NT2/D1 (cell line): ENCODE data around the gene TMUB1.

Source experiments
- DNase-seq: peaks from one replicate; pipeline ENCODE4 v3.0.0-alpha.2; 2011; ENCODE audit warnings: low read depth, low spot score
- H3K27me3 ChIP-seq: 2 replicates; pipeline ENCODE4 v1.6.0; 2011; ENCODE audit warnings: mild to moderate bottlenecking; ENCODE audit not compliant: insufficient read length, insufficient read depth
- H3K36me3 ChIP-seq: 2 replicates; pipeline ENCODE4 v1.6.1; 2011; ENCODE audit warnings: mild to moderate bottlenecking, low read length, mixed read lengths; ENCODE audit not compliant: insufficient read depth, insufficient read length
- H3K4me1 ChIP-seq: 2 replicates; pipeline ENCODE4 v1.5.1; 2011; ENCODE audit not compliant: insufficient read depth, insufficient read length
- H3K4me3 ChIP-seq: 2 replicates; pipeline ENCODE4 v1.5.1; 2011; ENCODE audit warnings: low read depth; ENCODE audit not compliant: insufficient read length
- H3K9ac ChIP-seq: 2 replicates; pipeline ENCODE4 v1.6.0; 2011; ENCODE audit warnings: low read depth; ENCODE audit not compliant: insufficient read length
- H3K9me3 ChIP-seq: 2 replicates; pipeline ENCODE4 v1.5.1; 2011; ENCODE audit warnings: mild to moderate bottlenecking, low read length; ENCODE audit not compliant: insufficient read depth
- SUZ12 ChIP-seq: IDR thresholded peaks from 2 replicates; pipeline ENCODE4 v1.6.1; 2011; ENCODE audit not compliant: insufficient read length, insufficient read depth; ENCODE audit errors: extremely low read depth
- YY1 ChIP-seq: IDR thresholded peaks from 2 replicates; pipeline ENCODE4 v1.6.1; 2011; ENCODE audit not compliant: insufficient read length, insufficient read depth
- ZNF274 ChIP-seq: IDR thresholded peaks from 2 replicates; pipeline ENCODE4 v1.6.1; 2011; ENCODE audit warnings: mild to moderate bottlenecking, low read depth, low read length

Gene TMUB1

DNA sequence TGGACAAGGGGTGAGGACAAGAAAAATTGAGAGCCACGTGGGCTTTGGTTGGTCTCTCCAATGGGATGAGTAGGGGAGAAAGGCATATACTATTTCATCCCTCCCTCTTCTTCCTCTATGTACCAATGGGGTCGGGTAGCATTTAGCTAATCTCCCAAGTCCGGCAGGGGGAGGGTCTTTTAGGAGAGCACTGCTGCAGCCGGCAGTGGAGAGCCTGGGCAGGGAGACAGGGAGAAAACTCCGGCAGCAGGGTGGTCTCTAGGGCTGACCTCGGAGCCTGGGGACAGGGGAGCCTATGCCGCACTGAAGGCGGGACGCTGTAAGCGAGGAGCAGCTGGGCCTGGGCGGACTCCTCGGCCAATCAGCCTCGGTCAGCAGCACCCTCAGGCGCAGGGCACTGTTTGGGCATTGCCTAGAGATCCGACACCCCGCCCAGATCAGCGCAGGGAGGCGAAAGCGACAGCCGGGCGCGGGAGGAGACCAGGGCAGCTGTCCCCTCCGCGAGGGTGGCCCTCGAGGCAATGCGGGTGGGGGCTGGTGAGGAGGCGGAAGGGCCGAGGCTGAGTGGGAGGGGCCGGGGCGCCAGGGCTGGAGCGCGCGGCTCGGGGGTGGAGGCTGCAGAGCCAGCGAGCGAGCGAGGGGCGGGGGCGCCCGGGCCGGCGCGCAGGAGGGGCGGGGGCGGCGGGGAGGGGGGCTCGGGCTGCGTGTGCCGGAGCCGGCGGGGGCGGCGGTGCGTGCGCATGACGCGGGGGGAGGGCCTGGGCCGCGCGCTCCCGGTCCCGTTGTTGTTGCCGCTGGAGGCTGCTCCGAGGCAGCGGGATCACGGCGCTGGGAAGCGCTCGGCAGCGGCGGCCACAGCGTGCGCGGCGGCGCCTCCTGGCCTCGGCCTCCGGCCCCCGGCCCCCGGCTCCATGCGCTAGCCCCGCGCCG, 2.7 kb upstream of the TMUB1 start, which contains the start of gene AGAP3:
Gene AGAP3 (plus strand): TSS at position 785 of the 930 bp plus-strand sequence. CDS start 267 bp downstream, outside the sequence.
- Histone ChIP-seq H3K4me3 (peak within 1 kb of the TSS; percentile 78), H3K27me3 (peaks cover 19% of the 10 kb centered on the region), H3K9me3 (no peaks in the 10 kb centered on the region), H3K36me3 (peaks cover 3% of the 10 kb centered on the region), H3K4me1 (peaks cover 12% of the 10 kb centered on the region), H3K9ac (peak within 1 kb of the TSS; percentile 93)
- DNase-seq = no peak
- TF ChIP-seq YY1 (no peak), ZNF274 (no peak), SUZ12 (no peak)

DNA sequence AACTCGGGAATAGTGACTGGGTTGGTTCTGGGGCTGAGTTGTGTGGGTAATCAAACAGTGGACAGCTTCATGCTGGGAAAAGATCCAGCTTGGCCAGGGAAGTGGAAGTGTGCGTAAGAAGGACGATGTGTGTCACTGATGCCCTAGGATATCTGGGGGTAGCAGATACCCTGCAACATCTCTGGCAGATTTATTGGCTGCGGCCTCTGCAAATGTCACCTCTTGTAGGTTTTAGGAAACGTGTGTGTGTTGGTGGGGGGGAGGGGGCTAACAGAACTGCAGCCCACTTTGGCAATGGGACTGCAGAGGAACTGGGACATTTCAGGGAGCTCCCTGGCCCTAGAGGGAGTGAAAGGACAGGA, 2.0 kb upstream of the TMUB1 start:
- H3K27me3 ChIP-seq = peaks cover 19% of the 10 kb centered on the region
- TF ChIP-seq SUZ12 (no peak), ZNF274 (no peak), YY1 (no peak)
- H3K9me3 ChIP-seq = no peaks in the 10 kb centered on the region
- H3K4me1 ChIP-seq = peaks cover 12% of the 10 kb centered on the region
- H3K4me3 ChIP-seq = peak overlapping the region; percentile 57
- no peaks in the 10 kb centered on the region for H3K36me3 ChIP-seq
- no peak for DNase-seq
- H3K9ac ChIP-seq = no peak overlapping the region

DNA sequence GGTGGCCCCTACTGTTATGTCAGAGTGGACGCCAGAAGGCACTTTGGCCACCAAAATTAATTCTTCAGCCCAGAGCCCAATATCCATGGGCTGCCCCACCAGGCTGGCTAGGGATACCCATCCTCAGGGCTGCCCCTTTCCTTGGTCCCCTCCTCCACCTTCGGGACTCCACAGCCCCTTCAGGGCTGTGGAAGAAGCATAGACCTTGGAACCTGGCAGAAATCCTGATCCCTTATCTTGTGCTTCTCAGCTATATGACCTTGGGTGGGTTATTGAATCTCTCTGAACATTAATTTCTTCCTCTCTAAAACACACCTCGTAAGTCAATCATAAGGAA, 499 bp upstream of the TMUB1 start:
- peaks cover 10% of the 10 kb centered on the region for H3K36me3 ChIP-seq
- TF ChIP-seq SUZ12 (no peak), ZNF274 (no peak), YY1 (no peak)
- peaks cover 19% of the 10 kb centered on the region for H3K27me3 ChIP-seq
- peak overlapping the region; percentile 66 for H3K9ac ChIP-seq
- peaks cover 15% of the 10 kb centered on the region for H3K4me1 ChIP-seq
- peak overlapping the region; percentile 36 for H3K4me3 ChIP-seq
- H3K9me3 ChIP-seq = no peaks in the 10 kb centered on the region
- DNase-seq = no peak

DNA sequence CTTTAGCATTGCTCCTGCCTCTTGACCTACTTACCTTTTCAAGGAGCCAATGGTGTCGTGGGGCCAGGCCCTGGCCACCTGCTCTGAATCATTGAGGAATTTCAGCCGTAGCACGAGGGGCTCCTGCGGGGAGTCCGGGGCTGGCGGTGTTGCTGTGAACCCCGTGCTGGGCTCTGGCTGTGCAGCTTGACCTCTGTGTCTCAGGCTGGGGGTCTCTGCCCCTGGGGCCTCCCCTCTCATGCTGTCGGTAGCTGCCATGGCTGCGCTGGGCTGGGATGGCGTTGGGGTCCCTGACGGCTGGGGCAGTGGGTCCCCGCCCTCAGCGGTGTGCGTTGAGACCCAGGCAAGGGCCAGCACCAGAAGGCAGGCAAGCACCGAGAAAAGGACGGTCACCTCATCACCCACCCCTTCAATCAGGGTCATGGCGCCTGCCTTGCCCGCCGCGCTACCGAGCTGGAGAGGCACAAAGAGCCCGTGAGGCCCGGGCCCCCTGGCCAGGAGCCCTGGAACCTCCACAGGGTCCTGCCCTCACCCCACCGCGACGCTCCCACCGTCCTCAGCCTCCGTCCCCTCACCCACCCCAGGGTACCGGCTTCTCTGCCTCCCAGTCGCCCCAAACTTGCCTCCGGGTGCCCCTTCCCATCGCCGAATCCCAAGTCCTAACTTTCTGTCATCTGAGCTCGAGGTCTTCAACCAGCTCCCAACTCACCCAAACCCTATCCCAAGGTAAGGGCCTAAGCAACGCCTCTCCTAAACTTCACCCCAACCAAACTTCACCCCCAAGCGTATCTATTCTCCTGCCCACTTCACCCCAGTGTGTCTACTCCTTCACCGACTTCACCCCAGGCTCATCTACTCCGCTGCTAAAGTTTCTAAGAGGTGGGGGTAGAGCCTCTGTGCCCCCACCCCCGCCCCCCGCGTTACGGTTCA, 887 bp downstream of the TMUB1 start:
- peaks cover 11% of the 10 kb centered on the region for H3K27me3 ChIP-seq
- no peak for DNase-seq
- no peaks in the 10 kb centered on the region for H3K9me3 ChIP-seq
- H3K4me1 ChIP-seq = peaks cover 16% of the 10 kb centered on the region
- no peak for TF ChIP-seq ZNF274
- TF ChIP-seq YY1 = no peak
- no peak for TF ChIP-seq SUZ12
- peak overlapping the region; percentile 97 for H3K9ac ChIP-seq
- H3K36me3 ChIP-seq = peaks cover 11% of the 10 kb centered on the region
- H3K4me3 ChIP-seq = peak overlapping the region; percentile 36

DNA sequence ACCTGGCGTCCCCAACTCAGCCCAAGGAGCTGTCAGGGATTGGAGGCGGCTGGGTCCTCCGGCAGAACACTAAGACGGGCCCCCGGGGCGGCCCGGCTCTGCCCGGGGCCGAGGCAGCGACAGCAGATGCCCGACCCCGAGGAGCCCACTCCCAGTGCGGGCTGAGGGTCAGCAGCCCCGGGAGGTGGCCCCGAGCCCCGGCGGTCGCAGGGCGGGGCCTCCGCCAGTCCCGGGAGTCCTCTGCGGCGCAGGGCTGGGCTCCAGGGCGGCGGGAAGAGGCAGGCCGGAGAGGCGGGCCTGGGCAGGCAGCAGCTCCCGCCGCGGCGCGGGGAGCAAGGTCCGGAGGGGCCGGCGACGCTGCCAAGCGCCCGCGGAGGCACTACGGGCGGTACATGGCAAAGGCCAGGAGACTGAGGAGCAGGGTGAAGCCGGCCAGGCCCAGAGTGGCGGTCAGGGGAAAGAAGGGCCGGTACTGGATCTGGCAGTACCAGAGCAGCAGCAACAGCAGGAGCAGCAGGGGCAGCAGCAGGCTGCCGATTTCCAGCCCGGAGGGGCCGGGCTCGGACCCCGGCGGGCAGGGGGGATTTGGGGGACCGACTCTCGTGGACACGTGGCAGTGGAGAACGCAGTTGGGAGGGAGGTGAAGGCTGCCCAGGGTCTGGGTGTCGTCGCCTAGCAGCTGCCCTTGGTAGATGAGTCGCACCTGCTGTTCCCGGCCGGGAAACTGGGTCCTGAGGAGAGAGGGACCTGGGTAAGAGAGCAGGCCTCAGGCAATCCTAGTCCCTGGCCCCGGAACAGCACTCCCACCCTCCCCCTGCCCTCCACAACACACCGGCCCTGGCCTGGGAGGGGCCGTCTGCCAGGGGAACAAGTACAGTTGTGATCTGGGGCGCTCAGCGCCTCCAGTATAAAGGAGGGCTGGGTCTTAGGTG, 1.9 kb downstream of the TMUB1 start:
- Histone ChIP-seq H3K4me1 (peaks cover 16% of the 10 kb centered on the region), H3K9ac (peak overlapping the region; percentile 97), H3K27me3 (peaks cover 11% of the 10 kb centered on the region), H3K36me3 (peaks cover 21% of the 10 kb centered on the region), H3K9me3 (no peaks in the 10 kb centered on the region), H3K4me3 (peak overlapping the region; percentile 28)
- no peak for DNase-seq
- no peak for TF ChIP-seq SUZ12
- no peak for TF ChIP-seq ZNF274
- no peak for TF ChIP-seq YY1

DNA sequence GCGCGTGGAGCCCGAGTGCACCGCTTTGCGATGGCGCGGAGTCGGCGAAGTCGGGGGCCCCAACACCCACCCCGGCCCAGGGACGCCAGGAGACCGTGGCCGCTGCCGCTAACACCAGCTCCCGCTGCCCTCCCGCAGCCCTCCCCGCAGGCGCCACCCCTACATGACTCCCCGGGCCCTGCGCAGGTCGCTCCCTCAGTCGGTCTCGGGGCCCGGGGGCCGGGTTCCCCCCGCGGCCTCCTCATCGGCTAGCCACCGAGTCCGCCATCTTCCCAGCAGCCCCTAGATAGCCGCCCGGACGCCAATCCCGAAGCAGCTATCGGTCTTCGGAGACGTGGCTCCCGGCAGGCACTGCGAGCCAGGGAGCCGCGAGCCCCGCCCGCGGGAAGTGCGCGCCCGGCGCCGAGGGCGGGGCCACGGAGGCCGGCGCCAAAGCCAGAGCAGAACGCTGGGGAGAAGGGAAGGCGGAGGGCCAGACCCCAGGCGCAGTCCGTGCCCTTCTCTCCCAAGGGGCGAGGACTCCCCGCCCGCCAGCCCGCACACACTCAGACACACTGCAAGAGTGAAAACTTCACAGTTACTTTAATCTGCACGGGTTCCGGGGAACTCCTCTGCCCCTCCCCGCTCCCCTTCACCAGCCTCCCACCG, 2.6 kb downstream of the TMUB1 start, which contains the start of gene FASTK:
Gene FASTK (minus strand): TSS at position 288 of the 648 bp plus-strand sequence. CDS start 43 bp downstream, at position 245.
- Histone ChIP-seq H3K4me3 (peak within 1 kb of the TSS; percentile 88), H3K9me3 (no peaks in the 10 kb centered on the region), H3K4me1 (peaks cover 20% of the 10 kb centered on the region), H3K27me3 (peaks cover 11% of the 10 kb centered on the region), H3K9ac (peak within 1 kb of the TSS; percentile 97), H3K36me3 (peaks cover 28% of the 10 kb centered on the region)
- no peak for DNase-seq
- TF ChIP-seq SUZ12 = no peak
- no peak for TF ChIP-seq ZNF274
- peak; percentile 84 for TF ChIP-seq YY1
